Breast epithelium (tissue), 3 donors: ENCODE data around the gene NELL1.

ENCODE experiments used
- POLR2A ChIP-seq: fragments of 450-650 bp; IDR thresholded peaks from one replicate; pipeline ENCODE4 v1.6.1; 2016; ENCODE audit warnings: antibody characterized with exemption, mild to moderate bottlenecking, moderate library complexity
- POLR2AphosphoS5 ChIP-seq, 3 donors: sonication (generic); formaldehyde crosslinking; IDR thresholded peaks; one replicate each; pipeline ENCODE4 v1.6.1; 2017; ENCODE audit warnings: antibody characterized with exemption in 3 of 3
- TF ChIP-seq, protein P1 (sequence below), 3 donors: fragments of 450-650 bp; IDR thresholded peaks; one replicate each; pipeline ENCODE4 v1.5.1; 2016 to 2017; ENCODE audit warnings: antibody characterized with exemption in 3 of 3, mild to moderate bottlenecking in 3 of 3, moderate library complexity in 3 of 3

DNA sequence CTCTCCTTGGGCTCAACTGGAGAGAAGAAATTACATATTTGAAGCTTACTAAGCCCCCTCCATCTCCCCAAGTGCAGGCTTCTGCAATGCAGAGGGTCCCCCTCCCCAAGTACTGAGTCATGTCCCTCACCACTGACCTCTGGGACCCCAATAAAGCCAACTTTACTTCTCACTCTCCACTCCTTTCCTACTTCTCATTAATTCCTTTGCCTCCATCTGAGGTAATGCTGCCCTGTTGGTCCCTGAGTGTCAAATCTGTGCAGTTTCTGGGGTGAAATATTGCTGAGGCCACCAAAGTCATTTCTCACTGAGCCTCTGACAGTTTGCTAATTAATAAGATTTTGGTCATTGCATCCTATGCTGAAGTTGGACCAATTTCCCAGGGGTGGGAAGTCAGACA, 101.6 kb downstream of the NELL1 start:
- TF ChIP-seq, protein P1, sequence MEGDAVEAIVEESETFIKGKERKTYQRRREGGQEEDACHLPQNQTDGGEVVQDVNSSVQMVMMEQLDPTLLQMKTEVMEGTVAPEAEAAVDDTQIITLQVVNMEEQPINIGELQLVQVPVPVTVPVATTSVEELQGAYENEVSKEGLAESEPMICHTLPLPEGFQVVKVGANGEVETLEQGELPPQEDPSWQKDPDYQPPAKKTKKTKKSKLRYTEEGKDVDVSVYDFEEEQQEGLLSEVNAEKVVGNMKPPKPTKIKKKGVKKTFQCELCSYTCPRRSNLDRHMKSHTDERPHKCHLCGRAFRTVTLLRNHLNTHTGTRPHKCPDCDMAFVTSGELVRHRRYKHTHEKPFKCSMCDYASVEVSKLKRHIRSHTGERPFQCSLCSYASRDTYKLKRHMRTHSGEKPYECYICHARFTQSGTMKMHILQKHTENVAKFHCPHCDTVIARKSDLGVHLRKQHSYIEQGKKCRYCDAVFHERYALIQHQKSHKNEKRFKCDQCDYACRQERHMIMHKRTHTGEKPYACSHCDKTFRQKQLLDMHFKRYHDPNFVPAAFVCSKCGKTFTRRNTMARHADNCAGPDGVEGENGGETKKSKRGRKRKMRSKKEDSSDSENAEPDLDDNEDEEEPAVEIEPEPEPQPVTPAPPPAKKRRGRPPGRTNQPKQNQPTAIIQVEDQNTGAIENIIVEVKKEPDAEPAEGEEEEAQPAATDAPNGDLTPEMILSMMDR (IDR thresholded peaks at IDR 0.05), result no peak
- TF ChIP-seq POLR2A (no peak), POLR2AphosphoS5 (IDR thresholded peaks at IDR 0.05) (no peak)
